Activated CD4-positive, alpha-beta memory T cell treated with anti-CD3 and anti-CD28 coated beads for 36 hours (primary cell): ENCODE measurements around the gene CCPG1. TPM values are rescaled to one million over a fixed set of nuclear protein-coding genes. Genes with fewer than 3 reads are reported as not detected.
"Not testable (repeated sequence)": the region's sequence is repeated elsewhere in the genome, so short reads cannot be mapped to it uniquely, and the experiment has no call there.

ENCODE experiments used
- CTCF ChIA-PET: fragments of 350-600 bp; sonication (Branson Sonifier 250); formaldehyde crosslinking; loops from one replicate; lab custom pipeline; 2021; ENCODE audit warnings: antibody characterized with exemption, inconsistent platforms; lab: Charles Lee
- POLR2A ChIA-PET: fragments of 350-600 bp; sonication (Branson Sonifier 250); formaldehyde crosslinking; loops from one replicate; lab custom pipeline; 2021; ENCODE audit warnings: antibody characterized with exemption; lab: Charles Lee
- DNase-seq: peaks from one replicate; pipeline ENCODE4 v3.0.0-alpha.2; 2020
- H3K27ac Mint-ChIP-seq: one replicate; pipeline ENCODE4 v1.8.0; 2021; ENCODE audit warnings: mixed read lengths
- H3K27me3 Mint-ChIP-seq: one replicate; pipeline ENCODE4 v1.8.0; 2021; ENCODE audit warnings: mixed read lengths
- H3K36me3 Mint-ChIP-seq: one replicate; pipeline ENCODE4 v1.8.0; 2021; ENCODE audit warnings: mixed read lengths
- H3K4me1 Mint-ChIP-seq: one replicate; pipeline ENCODE4 v1.8.0; 2021; ENCODE audit warnings: low read depth, mixed read lengths
- H3K4me3 Mint-ChIP-seq: one replicate; pipeline ENCODE4 v1.8.0; 2021; ENCODE audit warnings: mild to moderate bottlenecking, mixed read lengths
- H3K9me3 Mint-ChIP-seq: one replicate; pipeline ENCODE4 v1.8.0; 2021; ENCODE audit warnings: mixed read lengths
- intact Hi-C: fragments of 100-400 bp; cut with micrococcal nuclease; formaldehyde crosslinking; loops from one replicate; pipeline ENCODE4 v1.15.1; 2023
- total RNA-seq, 2 experiments: library from RNA; stranded (reverse); gene quantifications; one replicate each; pipeline ENCODE4 v1.2.3, GENCODE V29; 2021

CCPG1 gene
- total RNA-seq, 2 experiments from 2014 or later = 14.4 to 16.5 TPM

GRCh38 chr15:55408976-55409375 lies 817 bp upstream of the CCPG1 start:
- H3K27ac Mint-ChIP-seq, H3K9me3 Mint-ChIP-seq, DNase-seq, H3K36me3 Mint-ChIP-seq, H3K27me3 Mint-ChIP-seq: not testable (repeated sequence)
- Mint-ChIP-seq H3K4me1 (peaks cover 14% of the 10 kb centered on the region), H3K4me3 (peak overlapping the region; percentile 87)
- CTCF ChIA-PET = interaction anchor here (0.5 to 2.7 kb wide), 14 partner anchors 10 to 241 kb away, joined by 3 to 22 read pairs (median 5); partner anchors contain the start of genes PIGB and PIGBOS1
- intact Hi-C loops = loop anchor here (1.0 to 10.0 kb wide), 6 partner anchors 26 to 636 kb away; partner anchors contain the start of gene RAB27A
- POLR2A ChIA-PET = interaction anchor here (0.7 to 2.4 kb wide), 5 partner anchors 90 to 348 kb away, joined by 3 to 10 read pairs (median 4); partner anchors contain the start of genes PIGB, PIGBOS1 and RSL24D1

GRCh38 chr15:55407498-55408011 lies 604 bp downstream of the CCPG1 start:
- H3K27me3 Mint-ChIP-seq = no peaks in the 10 kb centered on the region
- H3K4me3 Mint-ChIP-seq = peak overlapping the region; percentile 87
- H3K9me3 Mint-ChIP-seq = no peaks in the 10 kb centered on the region
- intact Hi-C loops = loop anchor here (1.0 to 10.0 kb wide), 6 partner anchors 28 to 637 kb away; partner anchors contain the start of gene RAB27A
- H3K27ac Mint-ChIP-seq = peak overlapping the region; percentile 70
- ChIA-PET CTCF (interaction anchor here (0.8 to 2.7 kb wide), 11 partner anchors 13 to 240 kb away, joined by 3 to 22 read pairs (median 4); partner anchors contain the start of genes PIGB, PIGBOS1 and RSL24D1), POLR2A (interaction anchor here (0.6 to 2.4 kb wide), 5 partner anchors 18 to 844 kb away, joined by 3 to 10 read pairs (median 4); partner anchors contain the start of genes PIGB, PIGBOS1 and RSL24D1)
- H3K36me3 Mint-ChIP-seq = no peaks in the 10 kb centered on the region
- no peak for DNase-seq
- peaks cover 28% of the 10 kb centered on the region for H3K4me1 Mint-ChIP-seq

- H3K9me3 Mint-ChIP-seq = no peaks in the 10 kb centered on the region
- H3K36me3 Mint-ChIP-seq = peaks cover 7% of the 10 kb centered on the region
- H3K27ac Mint-ChIP-seq = peak overlapping the region; percentile 10
- CTCF ChIA-PET = no interaction called here
- no peaks in the 10 kb centered on the region for H3K27me3 Mint-ChIP-seq
- intact Hi-C loops = loop anchor here (2.0 to 10.0 kb wide), 2 partner anchors 127 to 641 kb away; no protein-coding TSS in a partner anchor
- peaks cover 43% of the 10 kb centered on the region for H3K4me1 Mint-ChIP-seq
- DNase-seq = no peak
- POLR2A ChIA-PET = no interaction called here
- H3K4me3 Mint-ChIP-seq = no peak overlapping the region
These were observed 4.6 kb downstream of the CCPG1 start for GRCh38 chr15:55403531-55403930.

- no peak overlapping the region for H3K4me3 Mint-ChIP-seq
- no peak for DNase-seq
- H3K9me3 Mint-ChIP-seq = no peaks in the 10 kb centered on the region
- H3K4me1 Mint-ChIP-seq = peaks cover 41% of the 10 kb centered on the region
- peak overlapping the region; percentile 60 for H3K27ac Mint-ChIP-seq
- POLR2A ChIA-PET = interaction anchor here (0.5 kb wide), 1 partner anchor 96 kb away, joined by 3 read pairs; no protein-coding TSS in a partner anchor
- peaks cover 14% of the 10 kb centered on the region for H3K36me3 Mint-ChIP-seq
- CTCF ChIA-PET = interaction anchor here (1.6 kb wide), 1 partner anchor 37 kb away, joined by 4 read pairs; no protein-coding TSS in a partner anchor
- no peaks in the 10 kb centered on the region for H3K27me3 Mint-ChIP-seq
- intact Hi-C loops = loop anchor here (2.0 to 10.0 kb wide), 2 partner anchors 126 to 642 kb away; no protein-coding TSS in a partner anchor
These were observed 5.5 kb downstream of the CCPG1 start for GRCh38 chr15:55402707-55403106.

GRCh38 chr15:55401786-55402246 lies 6.3 kb downstream of the CCPG1 start:
- Mint-ChIP-seq H3K4me1 (peaks cover 35% of the 10 kb centered on the region), H3K4me3 (no peak overlapping the region), H3K27me3 (no peaks in the 10 kb centered on the region), H3K36me3 (peaks cover 15% of the 10 kb centered on the region), H3K9me3 (no peaks in the 10 kb centered on the region), H3K27ac (no peak overlapping the region)
- no peak for DNase-seq
- ChIA-PET POLR2A (interaction anchor here (0.6 kb wide), 1 partner anchor 84 kb away, joined by 3 read pairs; no protein-coding TSS in a partner anchor), CTCF (interaction anchor here (1.6 kb wide), 1 partner anchor 38 kb away, joined by 4 read pairs; no protein-coding TSS in a partner anchor)
- intact Hi-C loops = loop anchor here (2.0 to 10.0 kb wide), 2 partner anchors 125 to 643 kb away; no protein-coding TSS in a partner anchor

- H3K9me3 Mint-ChIP-seq, H3K27ac Mint-ChIP-seq, DNase-seq, CTCF ChIA-PET, H3K27me3 Mint-ChIP-seq, H3K4me3 Mint-ChIP-seq, POLR2A ChIA-PET: not testable (repeated sequence)
- intact Hi-C loops = loop anchor here (10.0 kb wide), 1 partner anchor 645 kb away; no protein-coding TSS in a partner anchor
- H3K4me1 Mint-ChIP-seq = peaks cover 37% of the 10 kb centered on the region
- H3K36me3 Mint-ChIP-seq = peaks cover 26% of the 10 kb centered on the region
These were observed 8.1 kb downstream of the CCPG1 start for GRCh38 chr15:55400050-55400449.

- intact Hi-C loops = no loop called here
- ChIA-PET CTCF (interaction anchor here (0.9 kb wide), 1 partner anchor 40 kb away, joined by 4 read pairs; no protein-coding TSS in a partner anchor), POLR2A (no interaction called here)
- no peak overlapping the region for H3K27ac Mint-ChIP-seq
- peaks cover 31% of the 10 kb centered on the region for H3K36me3 Mint-ChIP-seq
- DNase-seq = no peak
- H3K4me3 Mint-ChIP-seq = no peak overlapping the region
- H3K4me1 Mint-ChIP-seq = peaks cover 28% of the 10 kb centered on the region
- H3K9me3 Mint-ChIP-seq = peaks cover 5% of the 10 kb centered on the region
- no peaks in the 10 kb centered on the region for H3K27me3 Mint-ChIP-seq
These were observed 9.9 kb downstream of the CCPG1 start for GRCh38 chr15:55398243-55398642.

GRCh38 chr15:55394694-55395093 lies 13.5 kb downstream of the CCPG1 start:
- Mint-ChIP-seq H3K36me3 (peaks cover 28% of the 10 kb centered on the region), H3K9me3 (peaks cover 5% of the 10 kb centered on the region), H3K27ac (no peak overlapping the region), H3K4me1 (peaks cover 8% of the 10 kb centered on the region), H3K27me3 (no peaks in the 10 kb centered on the region), H3K4me3 (no peak overlapping the region)
- ChIA-PET CTCF (interaction anchor here (0.9 kb wide), 1 partner anchor 13 kb away, joined by 7 read pairs; the partner anchor contains the start of genes CCPG1 and PIERCE2), POLR2A (no interaction called here)
- DNase-seq = no peak
- intact Hi-C loops = no loop called here

- no peak for DNase-seq
- Mint-ChIP-seq H3K4me3 (no peak overlapping the region), H3K4me1 (peaks cover 8% of the 10 kb centered on the region), H3K36me3 (peaks cover 7% of the 10 kb centered on the region), H3K27me3 (no peaks in the 10 kb centered on the region), H3K9me3 (no peaks in the 10 kb centered on the region), H3K27ac (no peak overlapping the region)
- POLR2A ChIA-PET = interaction anchor here (1.0 kb wide), 1 partner anchor 18 kb away, joined by 3 read pairs; no protein-coding TSS in a partner anchor
- CTCF ChIA-PET = no interaction called here
- intact Hi-C loops = no loop called here
These were observed 18.9 kb downstream of the CCPG1 start for GRCh38 chr15:55389264-55389607.

GRCh38 chr15:55387027-55387426 lies 21.1 kb downstream of the CCPG1 start:
- H3K27me3 Mint-ChIP-seq = no peaks in the 10 kb centered on the region
- no peaks in the 10 kb centered on the region for H3K9me3 Mint-ChIP-seq
- POLR2A ChIA-PET = no interaction called here
- no peak for DNase-seq
- H3K36me3 Mint-ChIP-seq = peaks cover 21% of the 10 kb centered on the region
- intact Hi-C loops = no loop called here
- peaks cover 8% of the 10 kb centered on the region for H3K4me1 Mint-ChIP-seq
- no peak overlapping the region for H3K4me3 Mint-ChIP-seq
- CTCF ChIA-PET = no interaction called here
- H3K27ac Mint-ChIP-seq = no peak overlapping the region

GRCh38 chr15:55383687-55384086 lies 24.5 kb downstream of the CCPG1 start:
- Mint-ChIP-seq H3K36me3 (peaks cover 23% of the 10 kb centered on the region), H3K4me1 (no peaks in the 10 kb centered on the region), H3K9me3 (no peaks in the 10 kb centered on the region), H3K27ac (no peak overlapping the region), H3K27me3 (no peaks in the 10 kb centered on the region), H3K4me3 (no peak overlapping the region)
- no peak for DNase-seq
- POLR2A ChIA-PET = no interaction called here
- CTCF ChIA-PET = no interaction called here
- intact Hi-C loops = no loop called here

- ChIA-PET CTCF (interaction anchor here (0.7 kb wide), 1 partner anchor 164 kb away, joined by 3 read pairs; no protein-coding TSS in a partner anchor), POLR2A (no interaction called here)
- Mint-ChIP-seq H3K27me3 (no peaks in the 10 kb centered on the region), H3K4me1 (no peaks in the 10 kb centered on the region), H3K36me3 (peaks cover 19% of the 10 kb centered on the region), H3K27ac (no peak overlapping the region), H3K9me3 (no peaks in the 10 kb centered on the region), H3K4me3 (no peak overlapping the region)
- intact Hi-C loops = no loop called here
- no peak for DNase-seq
These were observed 26.6 kb downstream of the CCPG1 start for GRCh38 chr15:55381595-55381994.
